Stimulated activated naive B cell treated with anti-CD40 and anti-IgM and Interleukin-4, amounts not matched to agents 10 μg/mL and 1 μg/mL and 100 μg/mL, for 72 hours (primary cell): ENCODE measurements around the gene CYP3A7.
"Not testable (repeated sequence)": the region's sequence is repeated elsewhere in the genome, so short reads cannot be mapped to it uniquely, and the experiment has no call there.

Experiments used
- ATAC-seq, 2 donors: fragments of 150-1000 bp; cut with Tn5 transposase; replicated peaks; 2 replicates each; pipeline ENCODE4 v1.10.0; 2021; ENCODE audit warnings: moderate library complexity in 1 of 2
- DNase-seq: peaks from one replicate; pipeline ENCODE4 v3.0.0; 2021
- H3K27ac Mint-ChIP-seq: one replicate; pipeline ENCODE4 v1.8.0; 2022; ENCODE audit warnings: mild to moderate bottlenecking, mixed read lengths
- H3K27me3 Mint-ChIP-seq, 2 donors: one replicate each; pipeline ENCODE4 v1.8.0; 2022; ENCODE audit warnings: mixed read lengths in 2 of 2
- H3K36me3 Mint-ChIP-seq, 2 donors: one replicate each; pipeline ENCODE4 v1.8.0; 2022; ENCODE audit warnings: mixed read lengths in 2 of 2, mild to moderate bottlenecking in 1 of 2
- H3K4me1 Mint-ChIP-seq, 2 donors: one replicate each; pipeline ENCODE4 v1.8.0; 2022; ENCODE audit warnings: mixed read lengths in 2 of 2, mild to moderate bottlenecking in 1 of 2
- H3K4me3 Mint-ChIP-seq, 2 donors: one replicate each; pipeline ENCODE4 v1.8.0; 2022; ENCODE audit warnings: mild to moderate bottlenecking in 2 of 2, mixed read lengths in 2 of 2, moderate library complexity in 1 of 2
- H3K9me3 Mint-ChIP-seq, 2 donors: one replicate each; pipeline ENCODE4 v1.8.0; 2022; ENCODE audit warnings: mixed read lengths in 2 of 2, mild to moderate bottlenecking in 1 of 2

CYP3A7 gene

DNA sequence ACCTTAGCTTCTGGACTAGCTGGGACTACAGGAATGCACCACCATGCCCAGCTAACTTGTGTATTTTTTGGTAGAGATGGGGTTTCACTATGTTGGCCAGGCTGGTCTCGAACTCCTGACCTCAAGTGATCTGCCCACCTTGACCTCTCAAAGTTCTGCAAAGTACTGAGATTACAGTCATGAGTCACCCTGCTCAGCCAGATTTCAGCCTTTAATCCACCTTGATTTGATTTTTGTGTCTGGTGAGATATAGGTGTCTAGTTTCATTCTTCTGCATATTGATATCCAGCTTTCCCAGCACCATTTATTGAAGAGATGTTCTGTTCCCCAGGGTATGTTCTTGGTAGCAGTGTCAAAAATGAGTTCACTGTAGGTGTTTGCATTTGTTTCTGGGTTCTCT, 20.1 kb upstream of the CYP3A7 start:
- Mint-ChIP-seq H3K4me3 (no peak overlapping the region), H3K9me3 (peaks cover 0 to 5% of the 10 kb centered on the region in 2 donors), H3K4me1 (no peaks in the 10 kb centered on the region), H3K36me3 (peaks cover 0 to 3% of the 10 kb centered on the region in 2 donors), H3K27ac (no peak overlapping the region), H3K27me3 (peaks cover 59 to 84% of the 10 kb centered on the region in 2 donors)
- DNase-seq (no peak), ATAC-seq (no peak)

DNA sequence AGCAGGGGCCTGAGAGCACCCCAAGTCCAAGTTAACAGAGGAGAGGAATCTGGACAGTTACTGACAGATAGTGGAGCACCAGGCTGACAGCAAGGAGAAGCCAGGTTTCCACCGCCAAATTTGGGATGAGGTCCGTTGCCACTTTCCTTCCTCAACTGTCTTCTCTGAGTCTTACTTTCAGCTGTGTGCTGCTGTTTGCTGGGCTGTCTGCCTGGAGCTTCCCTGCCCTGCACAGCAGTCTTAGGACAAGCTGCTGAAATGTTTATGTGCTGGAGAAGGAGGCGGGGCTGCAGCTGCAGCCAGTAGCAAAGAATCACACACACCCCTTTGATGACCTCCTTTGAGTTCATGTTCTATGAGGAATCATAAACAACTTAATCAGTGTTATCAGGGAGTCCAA, 17.4 kb upstream of the CYP3A7 start:
- Mint-ChIP-seq H3K4me3 (no peak overlapping the region), H3K27ac (no peak overlapping the region), H3K9me3 (peaks cover 0 to 5% of the 10 kb centered on the region in 2 donors), H3K4me1 (no peaks in the 10 kb centered on the region), H3K27me3 (peaks cover 58 to 79% of the 10 kb centered on the region in 2 donors), H3K36me3 (peaks cover 0 to 3% of the 10 kb centered on the region in 2 donors)
- no peak for DNase-seq
- ATAC-seq, result no peak

DNA sequence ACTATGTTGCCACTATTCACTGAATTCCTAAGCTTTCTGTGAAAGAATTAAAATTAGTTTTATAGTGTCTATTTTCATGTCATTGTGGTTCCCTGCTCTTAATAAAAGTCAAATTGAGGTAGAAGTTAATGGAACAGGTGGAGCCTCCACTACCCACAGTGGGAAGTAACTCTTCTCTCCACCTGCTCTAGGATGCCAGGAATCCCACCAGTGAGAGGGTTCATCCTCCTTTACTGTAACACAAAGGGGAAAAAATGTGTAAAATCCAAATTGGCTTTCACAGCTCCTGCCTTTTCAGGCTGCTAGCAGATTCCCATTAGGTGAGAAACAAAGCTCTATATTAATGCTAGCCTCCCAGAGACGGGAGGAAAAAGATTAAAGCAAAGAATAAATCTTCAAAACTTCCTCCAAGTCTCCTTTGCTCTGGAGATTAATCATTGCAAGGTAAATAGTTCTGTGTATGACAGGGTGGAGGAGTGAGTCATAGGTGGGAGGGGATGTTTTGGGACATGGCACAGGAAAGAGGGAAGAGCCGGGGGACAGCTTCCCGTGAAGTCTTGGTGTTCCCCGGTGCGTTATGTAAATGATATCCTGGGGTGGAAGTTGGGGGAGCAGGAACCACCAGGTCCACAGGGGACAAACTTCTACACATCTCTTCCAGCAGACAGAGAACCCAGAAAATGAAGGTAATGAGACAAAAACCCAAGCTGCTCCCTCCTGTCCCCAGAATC, 16.5 kb upstream of the CYP3A7 start:
- not testable (repeated sequence) for H3K4me1 Mint-ChIP-seq, H3K27ac Mint-ChIP-seq, H3K4me3 Mint-ChIP-seq, H3K36me3 Mint-ChIP-seq, ATAC-seq, DNase-seq, H3K9me3 Mint-ChIP-seq
- peaks cover 50 to 71% of the 10 kb centered on the region in 2 donors for H3K27me3 Mint-ChIP-seq

DNA sequence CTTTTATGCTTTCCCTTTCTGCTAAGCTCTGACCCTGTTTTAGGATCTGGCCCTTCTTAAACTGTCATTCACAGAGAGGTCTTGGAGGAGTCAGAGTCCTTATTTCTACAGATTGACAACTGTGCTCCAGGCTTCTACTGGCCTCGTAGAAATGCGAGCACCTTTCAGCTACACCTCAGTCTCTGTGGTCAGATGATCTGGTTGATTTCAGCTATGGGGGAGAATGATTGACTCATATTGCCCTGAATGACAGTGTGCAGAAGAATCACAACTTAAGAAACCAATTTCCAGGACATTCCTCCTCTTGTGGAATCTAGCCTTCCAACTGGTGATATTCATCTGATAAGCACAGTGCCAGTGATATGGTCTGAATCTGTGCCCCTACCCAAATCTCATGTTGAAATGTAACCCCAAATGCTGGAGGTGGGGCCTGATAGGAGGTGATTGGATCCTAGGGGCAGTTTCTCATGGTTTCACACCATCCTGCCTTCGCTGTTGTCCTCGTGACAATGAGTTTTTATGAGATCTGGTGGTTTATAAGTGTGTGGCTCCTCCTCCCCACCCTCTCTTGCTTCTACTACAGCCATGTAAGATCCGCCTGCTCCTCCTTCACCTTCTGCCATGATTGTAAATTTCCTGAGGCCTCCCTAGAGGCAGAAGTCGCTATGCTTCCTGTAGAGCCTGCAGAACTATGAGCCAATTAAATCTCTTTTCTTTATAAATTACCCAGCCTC, 14.0 kb upstream of the CYP3A7 start:
- H3K4me3 Mint-ChIP-seq, result no peak overlapping the region
- H3K4me1 Mint-ChIP-seq, result no peaks in the 10 kb centered on the region
- H3K27ac Mint-ChIP-seq, result no peak overlapping the region
- peaks cover 6 to 11% of the 10 kb centered on the region in 2 donors for H3K9me3 Mint-ChIP-seq
- ATAC-seq, result no peak
- peaks cover 5 to 6% of the 10 kb centered on the region in 2 donors for H3K36me3 Mint-ChIP-seq
- no peak for DNase-seq
- peaks cover 46 to 64% of the 10 kb centered on the region in 2 donors for H3K27me3 Mint-ChIP-seq

DNA sequence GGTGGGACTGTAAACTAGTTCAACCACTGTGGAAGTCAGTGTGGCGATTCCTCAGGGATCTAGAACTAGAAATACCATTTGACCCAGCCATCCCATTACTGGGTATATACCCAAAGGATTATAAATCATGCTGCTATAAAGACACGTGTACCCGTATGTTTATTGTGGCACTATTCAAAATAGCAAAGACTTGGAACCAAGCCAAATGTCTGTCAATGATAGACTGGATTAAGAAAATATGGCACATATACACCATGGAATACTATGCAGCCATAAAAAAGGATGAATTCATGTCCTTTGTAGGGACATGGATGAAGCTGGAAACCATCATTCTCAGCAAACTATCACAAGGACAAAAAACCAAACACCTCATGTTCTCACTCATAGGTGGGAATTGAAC, 11.9 kb upstream of the CYP3A7 start:
- peaks cover 45 to 62% of the 10 kb centered on the region in 2 donors for H3K27me3 Mint-ChIP-seq
- H3K4me1 Mint-ChIP-seq, H3K27ac Mint-ChIP-seq, DNase-seq, H3K4me3 Mint-ChIP-seq, ATAC-seq: not testable (repeated sequence)
- peaks cover 7 to 14% of the 10 kb centered on the region in 2 donors for H3K9me3 Mint-ChIP-seq
- H3K36me3 Mint-ChIP-seq, result peaks cover 6 to 13% of the 10 kb centered on the region in 2 donors

DNA sequence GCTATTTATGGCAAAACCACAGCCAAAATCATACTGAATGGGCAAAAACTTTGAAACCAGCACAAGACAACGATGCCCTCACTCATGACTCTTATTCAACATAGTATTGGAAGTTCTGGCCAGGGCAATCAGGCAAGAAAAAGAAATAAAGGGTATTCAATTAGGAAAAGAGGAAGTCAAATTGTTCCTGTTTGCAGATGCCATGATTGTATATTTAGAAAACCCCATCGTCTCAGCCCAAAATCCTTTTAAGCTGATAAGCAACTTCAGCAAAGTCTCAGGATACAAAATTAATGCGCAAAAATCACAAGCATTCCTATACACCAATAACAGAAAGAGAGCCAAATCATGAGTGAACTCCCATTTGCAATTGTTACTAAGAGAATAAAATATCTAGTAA, 10.4 kb upstream of the CYP3A7 start:
- DNase-seq, H3K4me3 Mint-ChIP-seq, ATAC-seq, H3K27ac Mint-ChIP-seq, H3K4me1 Mint-ChIP-seq: not testable (repeated sequence)
- H3K36me3 Mint-ChIP-seq, result peaks cover 6 to 18% of the 10 kb centered on the region in 2 donors
- H3K9me3 Mint-ChIP-seq, result peaks cover 7 to 14% of the 10 kb centered on the region in 2 donors
- peaks cover 58 to 70% of the 10 kb centered on the region in 2 donors for H3K27me3 Mint-ChIP-seq

DNA sequence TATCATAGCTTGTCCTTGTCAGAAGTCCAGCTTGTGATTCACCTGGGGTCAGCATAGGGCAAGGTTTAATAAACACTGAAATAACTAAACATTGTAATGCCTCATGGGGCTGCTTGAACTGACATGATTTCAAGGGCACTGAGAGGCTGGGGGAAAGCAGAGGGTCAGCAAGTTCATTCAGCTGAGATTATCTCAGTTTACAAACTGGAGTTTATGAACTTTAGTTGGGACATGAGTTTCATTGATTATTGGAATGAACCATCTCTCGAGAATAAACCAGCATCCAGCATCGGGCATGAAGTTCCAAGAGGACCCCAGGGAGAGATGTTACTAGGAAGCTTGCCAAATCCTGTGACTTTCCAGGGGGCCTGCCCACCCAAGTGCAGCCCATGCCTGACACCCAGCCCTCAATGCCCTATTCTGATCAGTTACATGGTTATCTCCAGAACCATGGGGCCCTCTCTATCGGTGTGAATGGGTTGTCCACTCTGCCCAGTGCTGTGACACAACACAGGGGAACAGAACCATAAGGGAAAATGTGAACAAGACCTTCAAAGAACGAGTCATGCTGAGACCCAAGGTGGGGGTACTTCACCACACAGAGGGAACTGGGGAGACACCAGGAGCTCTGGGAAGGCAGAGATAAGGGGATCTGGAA, 7.9 kb upstream of the CYP3A7 start:
- Mint-ChIP-seq H3K4me3 (no peak overlapping the region), H3K27ac (no peak overlapping the region), H3K9me3 (peaks cover 7 to 14% of the 10 kb centered on the region in 2 donors), H3K27me3 (peaks cover 42 to 55% of the 10 kb centered on the region in 2 donors), H3K36me3 (peaks cover 14 to 22% of the 10 kb centered on the region in 2 donors), H3K4me1 (no peaks in the 10 kb centered on the region)
- no peak for DNase-seq
- no peak for ATAC-seq

DNA sequence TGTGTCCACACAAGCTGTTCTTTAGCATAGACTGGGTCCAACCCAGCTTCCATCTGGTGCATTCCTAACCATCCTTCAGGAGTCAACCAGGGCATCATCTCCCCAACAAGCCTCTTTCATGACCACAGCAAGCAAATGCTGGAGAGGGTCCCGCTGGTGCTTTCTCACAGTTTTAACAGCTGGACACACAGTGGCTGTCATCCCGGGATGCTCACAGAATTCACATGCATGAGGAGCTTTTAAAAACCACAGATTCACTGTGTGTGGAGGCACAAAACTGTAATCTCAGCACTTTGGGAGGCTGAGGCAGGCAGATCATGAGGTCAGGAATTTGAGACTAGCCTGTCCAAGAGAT, 6.4 kb upstream of the CYP3A7 start:
- no peaks in the 10 kb centered on the region for H3K4me1 Mint-ChIP-seq
- peaks cover 7 to 14% of the 10 kb centered on the region in 2 donors for H3K9me3 Mint-ChIP-seq
- peaks cover 40 to 55% of the 10 kb centered on the region in 2 donors for H3K27me3 Mint-ChIP-seq
- no peak for ATAC-seq
- no peak overlapping the region for H3K27ac Mint-ChIP-seq
- no peak overlapping the region for H3K4me3 Mint-ChIP-seq
- H3K36me3 Mint-ChIP-seq, result peaks cover 14 to 26% of the 10 kb centered on the region in 2 donors
- DNase-seq, result no peak

DNA sequence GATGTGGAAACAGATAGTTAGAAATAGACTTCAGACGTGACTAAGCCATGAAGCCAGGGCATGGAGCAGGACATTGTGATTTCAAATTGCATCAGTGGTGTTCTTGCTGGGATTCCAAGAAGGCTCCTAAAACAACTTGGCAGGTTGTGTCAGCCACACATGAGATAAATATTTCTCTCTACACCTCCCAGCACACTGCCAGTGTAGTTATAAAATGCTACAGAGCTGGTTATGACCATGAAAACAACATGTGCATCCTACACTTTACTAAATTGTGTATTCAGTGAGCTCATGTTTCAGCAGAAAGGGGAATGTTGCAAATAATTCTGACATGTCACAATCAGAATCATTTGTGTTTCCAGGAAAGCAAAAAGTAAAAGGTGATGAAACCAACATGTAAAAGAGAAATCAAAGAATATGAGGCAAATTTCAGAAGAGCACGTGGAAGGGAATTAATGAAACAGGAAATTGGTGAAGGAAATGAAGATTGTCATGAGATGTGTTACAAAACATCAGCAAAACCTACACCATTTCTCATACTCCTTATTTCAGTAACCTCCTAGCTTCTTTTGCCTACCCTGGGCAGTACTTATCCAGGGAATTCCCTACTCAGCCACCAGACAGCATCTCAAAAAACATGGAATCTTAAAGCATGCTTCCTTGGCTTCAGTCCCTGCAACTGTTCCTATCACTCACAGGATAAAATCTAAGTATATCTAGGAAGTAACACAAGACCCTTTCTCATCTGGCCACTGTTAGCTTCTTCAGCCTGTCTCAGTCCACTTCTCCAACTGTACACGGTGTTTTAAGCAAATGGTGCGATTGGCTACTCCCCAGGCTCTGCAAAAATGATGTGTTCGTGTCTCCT, 5.8 kb upstream of the CYP3A7 start:
- Mint-ChIP-seq H3K27ac (no peak overlapping the region), H3K4me1 (no peaks in the 10 kb centered on the region), H3K27me3 (peaks cover 38 to 57% of the 10 kb centered on the region in 2 donors), H3K4me3 (no peak overlapping the region), H3K9me3 (peaks cover 7 to 11% of the 10 kb centered on the region in 2 donors), H3K36me3 (peaks cover 13 to 26% of the 10 kb centered on the region in 2 donors)
- ATAC-seq, result no peak
- DNase-seq, result no peak

DNA sequence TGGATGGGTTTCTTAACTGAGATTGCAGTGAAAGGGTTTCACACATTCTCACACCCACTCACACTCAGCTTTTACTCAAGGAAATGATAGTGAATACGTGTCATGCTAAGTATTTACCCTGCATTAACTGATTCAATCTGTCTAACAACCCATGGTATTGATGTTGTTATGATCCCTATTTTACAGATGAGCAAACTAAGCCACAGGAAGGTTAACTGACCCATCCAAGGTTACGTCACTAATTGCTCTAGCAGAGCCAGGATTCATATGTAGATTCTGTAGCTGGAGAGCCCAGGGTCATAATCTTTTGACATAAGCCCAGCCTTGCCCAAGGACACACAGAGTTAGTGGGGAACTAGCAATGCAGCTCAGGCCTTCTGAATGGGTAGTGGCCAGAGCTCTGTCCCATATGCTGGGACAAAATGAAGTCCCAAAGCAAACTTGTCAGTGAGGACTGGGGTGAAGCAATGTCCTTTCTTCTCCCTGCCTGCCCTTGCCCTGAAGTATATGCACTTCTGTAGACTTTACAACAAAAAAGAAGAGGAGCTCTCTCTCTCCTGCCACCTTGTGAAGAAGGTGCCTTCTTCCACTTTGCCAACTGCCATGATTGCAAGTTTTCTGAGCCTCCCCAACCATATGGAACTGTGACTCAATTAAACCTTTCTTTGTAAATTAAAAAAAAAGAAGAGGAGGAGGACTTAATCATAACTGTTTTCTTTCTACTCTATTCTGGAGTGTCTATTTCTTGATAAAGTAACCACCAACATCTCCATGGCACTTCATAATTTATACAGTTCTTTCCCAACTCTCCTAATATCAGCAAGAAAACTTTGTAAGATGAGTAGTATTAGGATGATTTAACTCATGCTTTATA, 4.9 kb upstream of the CYP3A7 start:
- Mint-ChIP-seq H3K9me3 (peaks cover 6 to 7% of the 10 kb centered on the region in 2 donors), H3K4me1 (no peaks in the 10 kb centered on the region), H3K4me3 (no peak overlapping the region), H3K27me3 (peaks cover 36 to 58% of the 10 kb centered on the region in 2 donors), H3K36me3 (peaks cover 8 to 26% of the 10 kb centered on the region in 2 donors), H3K27ac (no peak overlapping the region)
- DNase-seq, result no peak
- no peak for ATAC-seq

DNA sequence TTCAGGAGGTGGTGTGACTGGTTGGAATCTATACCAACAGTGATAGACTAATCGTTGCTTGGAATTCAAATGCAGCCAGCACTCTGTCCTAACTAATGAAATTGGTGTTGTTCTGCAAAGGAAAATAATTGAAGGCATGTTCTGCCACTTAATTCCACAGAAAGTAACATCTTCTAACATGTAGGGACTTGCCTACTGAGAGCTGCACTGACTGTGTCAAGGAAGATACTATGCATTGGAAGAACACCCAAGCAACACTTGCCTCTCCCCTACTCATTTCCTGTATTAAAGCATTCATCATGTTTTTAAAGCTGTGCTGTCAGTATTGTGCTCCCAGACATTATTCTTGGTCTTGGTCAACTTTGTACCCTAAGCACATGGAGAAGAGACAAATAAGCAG, 2.7 kb upstream of the CYP3A7 start:
- no peaks in the 10 kb centered on the region for H3K4me1 Mint-ChIP-seq
- DNase-seq, result no peak

DNA sequence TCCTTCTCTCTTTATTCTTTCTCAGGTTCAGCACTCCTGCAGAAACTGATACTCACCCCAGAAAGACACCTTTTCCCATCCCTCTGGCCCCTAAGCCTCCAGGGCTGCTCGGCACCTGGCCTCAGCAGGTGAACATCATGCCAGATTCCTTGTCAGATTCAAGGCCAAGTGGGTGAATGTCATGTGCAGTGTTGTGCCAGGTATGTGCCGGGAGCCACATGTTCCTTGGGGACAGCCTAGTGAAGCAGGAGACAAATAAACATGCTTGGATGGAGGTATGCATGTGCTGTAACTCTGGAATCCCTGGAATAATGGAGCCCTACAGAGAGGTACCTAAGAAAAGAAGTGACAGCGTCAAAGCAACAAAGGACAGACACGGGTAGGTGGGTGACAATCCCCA, 1.7 kb upstream of the CYP3A7 start:
- H3K36me3 Mint-ChIP-seq, result peaks cover 8 to 12% of the 10 kb centered on the region in 2 donors
- not testable (repeated sequence) for H3K9me3 Mint-ChIP-seq, DNase-seq, H3K4me3 Mint-ChIP-seq, H3K4me1 Mint-ChIP-seq, H3K27ac Mint-ChIP-seq, ATAC-seq
- peaks cover 20 to 40% of the 10 kb centered on the region in 2 donors for H3K27me3 Mint-ChIP-seq

More for the DNA sequence above, 2.7 kb upstream of the CYP3A7 start:
- Mint-ChIP-seq H3K9me3 (no peaks in the 10 kb centered on the region), H3K27ac (no peak overlapping the region), H3K4me3 (no peak overlapping the region), H3K27me3 (peaks cover 24 to 50% of the 10 kb centered on the region in 2 donors), H3K36me3 (peaks cover 8 to 16% of the 10 kb centered on the region in 2 donors)
- ATAC-seq, result no peak

DNA sequence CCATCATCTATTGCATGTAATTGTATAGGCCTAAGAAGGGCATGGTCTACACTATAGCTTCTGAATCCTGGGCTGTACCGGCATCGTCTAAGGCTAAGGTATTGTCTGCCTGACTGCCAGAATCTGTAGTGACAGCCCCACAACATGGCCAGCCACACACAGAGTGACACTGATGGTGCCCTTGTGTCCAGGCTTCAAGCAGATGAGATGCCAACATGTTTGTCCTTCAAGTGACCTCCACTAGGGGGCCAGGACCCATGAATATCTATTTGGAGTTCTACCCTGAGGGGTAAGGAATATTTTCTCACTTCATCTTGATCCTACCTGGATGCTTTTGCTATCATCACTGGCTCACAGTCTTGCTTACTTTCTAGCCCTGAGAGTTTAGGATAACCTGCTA, 1.5 kb downstream of the CYP3A7 start:
- Mint-ChIP-seq H3K9me3 (no peaks in the 10 kb centered on the region), H3K4me3 (no peak overlapping the region), H3K27me3 (peaks cover 9 to 28% of the 10 kb centered on the region in 2 donors), H3K36me3 (peaks cover 0 to 4% of the 10 kb centered on the region in 2 donors), H3K4me1 (no peaks in the 10 kb centered on the region), H3K27ac (no peak overlapping the region)
- no peak for ATAC-seq
- DNase-seq, result no peak
